Stimulated activated CD4-positive, alpha-beta T cell treated with anti-CD3 and anti-CD28 coated beads, Interleukin-15, amount 100 ng/mL, for 24 hours (primary cell): ENCODE results near the gene WDR20.
"Not testable (repeated sequence)": the region's sequence is repeated elsewhere in the genome, so short reads cannot be mapped to it uniquely, and the experiment has no call there.

ENCODE experiments used
- DNase-seq: peaks from one replicate; pipeline ENCODE4 v3.0.0-alpha.2; 2020

Gene WDR20

GRCh38 chr14:102241147-102241546 lies 101.5 kb downstream of the WDR20 start:
- DNase-seq, result no peak

GRCh38 chr14:102243795-102244194 lies 104.1 kb downstream of the WDR20 start:
- DNase-seq, result not testable (repeated sequence)

GRCh38 chr14:102246071-102246470 lies 106.4 kb downstream of the WDR20 start:
- no peak for DNase-seq

- DNase-seq, result no peak
These were observed 108.4 kb downstream of the WDR20 start for GRCh38 chr14:102248121-102248520.

GRCh38 chr14:102249041-102249440 lies 109.3 kb downstream of the WDR20 start:
- no peak for DNase-seq

GRCh38 chr14:102249981-102250380 lies 110.3 kb downstream of the WDR20 start:
- no peak for DNase-seq

- no peak for DNase-seq
These were observed 110.9 kb downstream of the WDR20 start for GRCh38 chr14:102250636-102251035.

GRCh38 chr14:102251161-102251560 lies 111.5 kb downstream of the WDR20 start:
- DNase-seq, result no peak

GRCh38 chr14:102252834-102253801 lies 113.4 kb downstream of the WDR20 start:
- DNase-seq, result no peak

GRCh38 chr14:102255401-102256190 lies 115.9 kb downstream of the WDR20 start:
- DNase-seq, result no peak

GRCh38 chr14:102256716-102257115 lies 117.0 kb downstream of the WDR20 start:
- no peak for DNase-seq

- no peak for DNase-seq
These were observed 118.4 kb downstream of the WDR20 start for GRCh38 chr14:102258136-102258535.
